Caco-2 (cell line): ENCODE measurements around the gene NHLRC3. TPM values are rescaled to one million over a fixed set of nuclear protein-coding genes. Genes with fewer than 3 reads are reported as not detected.

ENCODE experiments used
- Bru-seq: library from RNA; stranded (reverse); fragments of 400-500 nt; gene quantifications from one replicate; lab custom pipeline; 2021; lab: Mats Ljungman, UMichigan
- BruChase-seq, 2 experiments: library from RNA; stranded (reverse); fragments of 400-500 nt; gene quantifications; one replicate each; lab custom pipeline; 2021; lab: Mats Ljungman, UMichigan
- BruUV-seq: library from RNA; stranded (reverse); fragments of 400-500 nt; replicated peaks from 2 replicates; lab custom pipeline; 2021; lab: Mats Ljungman, UMichigan
- CTCF ChIA-PET: fragments of 300-600 bp; sonication (Branson Sonifier 250); formaldehyde crosslinking; loops from one replicate; lab custom pipeline; 2022; ENCODE audit warnings: antibody characterized with exemption; lab: Charles Lee
- POLR2A ChIA-PET: fragments of 300-600 bp; sonication (Branson Sonifier 250); formaldehyde crosslinking; loops from one replicate; lab custom pipeline; 2022; ENCODE audit warnings: antibody characterized with exemption; lab: Charles Lee
- DNase-seq, 2 experiments: peaks; one replicate each; pipeline versions ENCODE4 v3.0.0 to v3.0.0-alpha.2; 2020 to 2022
- H3K27me3 ChIP-seq: replicated peaks from 2 replicates; pipeline ENCODE4 v1.6.0; 2011; ENCODE audit warnings: low read length; ENCODE audit not compliant: control insufficient read depth, insufficient read depth
- H3K36me3 ChIP-seq: 2 replicates; pipeline ENCODE4 v1.5.1; 2011; ENCODE audit warnings: low read length; ENCODE audit not compliant: control insufficient read depth, insufficient read depth
- H3K4me1 ChIP-seq: fragments of 250-450 bp; sonication (Bioruptor Pico); 2 replicates; pipeline ENCODE4 v1.5.1; 2020; ENCODE audit warnings: mild to moderate bottlenecking
- H3K4me3 ChIP-seq: 2 replicates; pipeline ENCODE4 v1.5.1; 2011; ENCODE audit warnings: low read depth, mild to moderate bottlenecking, control low read depth, low read length
- H3K9me3 ChIP-seq: fragments of 250-450 bp; sonication (Bioruptor Pico); 2 replicates; pipeline ENCODE4 v1.5.1; 2020; ENCODE audit warnings: mild to moderate bottlenecking, moderate library complexity
- H3K27ac Mint-ChIP-seq: one replicate; pipeline ENCODE4 v1.8.0; 2022; ENCODE audit warnings: mixed read lengths; ENCODE audit not compliant: unreplicated experiment
- H3K27me3 Mint-ChIP-seq: one replicate; pipeline ENCODE4 v1.8.0; 2022; ENCODE audit warnings: mixed read lengths; ENCODE audit not compliant: insufficient read depth, unreplicated experiment
- H3K36me3 Mint-ChIP-seq: one replicate; pipeline ENCODE4 v1.8.0; 2022; ENCODE audit warnings: mild to moderate bottlenecking, mixed read lengths; ENCODE audit not compliant: insufficient read depth, unreplicated experiment
- H3K4me1 Mint-ChIP-seq: one replicate; pipeline ENCODE4 v1.8.0; 2022; ENCODE audit warnings: low read depth, mixed read lengths; ENCODE audit not compliant: unreplicated experiment
- H3K4me3 Mint-ChIP-seq: one replicate; pipeline ENCODE4 v1.8.0; 2022; ENCODE audit warnings: mild to moderate bottlenecking, moderate library complexity, mixed read lengths; ENCODE audit not compliant: unreplicated experiment
- H3K9me3 Mint-ChIP-seq: one replicate; pipeline ENCODE4 v1.8.0; 2022; ENCODE audit warnings: mixed read lengths; ENCODE audit not compliant: unreplicated experiment
- intact Hi-C: fragments of 100-400 bp; cut with micrococcal nuclease; formaldehyde crosslinking; loops from one replicate; pipeline ENCODE4 v1.10.0; 2022; ENCODE audit not compliant: unreplicated experiment
- long read RNA-seq: library from polyadenylated mRNA; stranded (forward); transcript quantifications from one replicate; pipeline ENCODE4 v2.0.0, GENCODE V29; 2022
- total RNA-seq: library from RNA; stranded (reverse); gene quantifications from 2 replicates; pipeline ENCODE4 v1.2.3, GENCODE V29; 2022
- TF ChIP-seq, protein P1 (sequence below), 2 experiments: fragments of 200-600 bp in 1 of 2; IDR thresholded peaks; 1 replicate in 1 of 2; 2 replicates in 1 of 2; pipeline versions ENCODE4 v1.5.1 to v1.8.0; 2011 to 2022; ENCODE audit warnings: antibody characterized with exemption in 1 of 2, control low read depth in 1 of 2, inconsistent platforms in 1 of 2, low read depth in 1 of 2, low read length in 1 of 2, mild to moderate bottlenecking in 1 of 2, moderate library complexity in 1 of 2; ENCODE audit not compliant: insufficient read depth in 1 of 2, severe bottlenecking in 1 of 2, unreplicated experiment in 1 of 2

Gene NHLRC3, protein sequence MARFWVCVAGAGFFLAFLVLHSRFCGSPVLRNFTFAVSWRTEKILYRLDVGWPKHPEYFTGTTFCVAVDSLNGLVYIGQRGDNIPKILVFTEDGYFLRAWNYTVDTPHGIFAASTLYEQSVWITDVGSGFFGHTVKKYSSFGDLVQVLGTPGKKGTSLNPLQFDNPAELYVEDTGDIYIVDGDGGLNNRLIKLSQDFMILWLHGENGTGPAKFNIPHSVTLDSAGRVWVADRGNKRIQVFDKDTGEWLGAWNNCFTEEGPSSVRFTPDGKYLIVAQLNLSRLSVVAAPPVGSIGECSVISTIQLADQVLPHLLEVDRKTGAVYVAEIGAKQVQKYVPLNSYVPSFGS
- total RNA-seq: 35.8 and 38.1 TPM in 2 replicates
- Bru-seq, nascent RNA: percentile 93 among the genes with signal in this experiment
- percentile 98 among the genes with signal in this experiment for BruChase-seq, experiment 1, labeled RNA remaining after a 2-hour chase
- BruChase-seq, experiment 2, labeled RNA remaining after a 6-hour chase: percentile 96 among the genes with signal in this experiment
- long read RNA-seq, transcript NHLRC3-202 (7 exons, 3,549 nt): major isoform, 16 of 64 reads
- long read RNA-seq, transcript NHLRC3-204 (2 exons, 3,237 nt): minor isoform, 5 of 64 reads
- long read RNA-seq, transcript NHLRC3-201 (6 exons, 3,275 nt): minor isoform, 15 of 64 reads
- long read RNA-seq, partial matches to known transcripts: 15 of 64 reads
- long read RNA-seq, other reads (novel, unspliced or antisense): 11 of 64 reads

DNA sequence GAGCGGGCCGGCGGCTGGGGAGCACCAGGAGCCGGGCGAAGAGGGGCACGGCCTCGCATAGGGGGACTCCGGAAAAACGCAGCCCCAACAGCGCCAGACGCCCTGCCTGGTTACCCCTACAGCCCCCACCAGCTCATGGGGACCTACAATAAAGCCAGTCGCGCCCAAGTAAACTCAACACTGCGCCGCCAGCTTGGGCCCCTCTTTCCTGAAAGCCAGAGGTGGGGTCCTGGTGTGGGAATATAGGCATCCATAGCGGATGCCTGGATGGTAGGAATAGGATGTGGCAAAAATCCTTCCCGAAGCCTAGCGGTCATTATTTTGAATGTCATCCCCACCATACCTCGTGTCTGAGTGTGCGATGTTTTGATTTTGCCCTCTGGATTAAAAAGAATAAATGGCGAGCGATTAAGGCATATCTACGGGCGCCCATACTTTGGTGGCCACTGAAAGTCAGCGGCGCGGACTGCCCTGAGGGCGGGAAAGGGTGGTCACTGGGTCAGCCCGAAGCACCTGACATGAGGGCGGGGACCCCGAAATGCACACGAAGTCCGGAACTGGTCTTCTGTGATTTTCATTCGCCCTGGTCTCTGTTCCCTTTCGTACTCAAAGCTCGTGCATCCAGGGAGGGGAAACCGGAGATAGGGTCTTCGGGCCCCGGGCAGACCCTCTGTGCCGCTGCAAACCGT lies at the start of gene NHLRC3, which contains the start of gene PROSER1:
NHLRC3 (plus strand) TSS at position 577 of the 689 bp plus-strand sequence. CDS start 184 bp downstream, outside the sequence.
PROSER1 (minus strand) TSS at position 210 of the 689 bp plus-strand sequence. CDS start 847 bp downstream, outside the sequence.
- peak within 1 kb of the TSS; percentile 84 for H3K27ac Mint-ChIP-seq
- POLR2A ChIA-PET: interaction anchor here (0.9 to 2.2 kb wide), 2 partner anchors 14 to 52 kb away, joined by 4 to 11 read pairs; no protein-coding TSS in a partner anchor
- TF ChIP-seq, protein P1, sequence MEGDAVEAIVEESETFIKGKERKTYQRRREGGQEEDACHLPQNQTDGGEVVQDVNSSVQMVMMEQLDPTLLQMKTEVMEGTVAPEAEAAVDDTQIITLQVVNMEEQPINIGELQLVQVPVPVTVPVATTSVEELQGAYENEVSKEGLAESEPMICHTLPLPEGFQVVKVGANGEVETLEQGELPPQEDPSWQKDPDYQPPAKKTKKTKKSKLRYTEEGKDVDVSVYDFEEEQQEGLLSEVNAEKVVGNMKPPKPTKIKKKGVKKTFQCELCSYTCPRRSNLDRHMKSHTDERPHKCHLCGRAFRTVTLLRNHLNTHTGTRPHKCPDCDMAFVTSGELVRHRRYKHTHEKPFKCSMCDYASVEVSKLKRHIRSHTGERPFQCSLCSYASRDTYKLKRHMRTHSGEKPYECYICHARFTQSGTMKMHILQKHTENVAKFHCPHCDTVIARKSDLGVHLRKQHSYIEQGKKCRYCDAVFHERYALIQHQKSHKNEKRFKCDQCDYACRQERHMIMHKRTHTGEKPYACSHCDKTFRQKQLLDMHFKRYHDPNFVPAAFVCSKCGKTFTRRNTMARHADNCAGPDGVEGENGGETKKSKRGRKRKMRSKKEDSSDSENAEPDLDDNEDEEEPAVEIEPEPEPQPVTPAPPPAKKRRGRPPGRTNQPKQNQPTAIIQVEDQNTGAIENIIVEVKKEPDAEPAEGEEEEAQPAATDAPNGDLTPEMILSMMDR (IDR thresholded peaks at IDR 0.05; ENCODE audit: insufficient read depth in 1 of 2, low read depth in 1 of 2, low read length in 1 of 2, severe bottlenecking in 1 of 2, unreplicated experiment in 1 of 2): no peak
- peak within 1 kb of the TSS; percentile 94 for H3K4me3 Mint-ChIP-seq
- DNase-seq: peak; percentile 93 to 97
- no peaks in the 10 kb centered on the region; the same call in 1 of the 2 replicates for H3K36me3 ChIP-seq
- H3K36me3 Mint-ChIP-seq: peaks cover 13% of the 10 kb centered on the region
- peaks cover 10% of the 10 kb centered on the region; the same call in 1 of the 2 replicates for H3K4me1 ChIP-seq
- intact Hi-C loops: loop anchor here (1.0 to 5.0 kb wide), 2 partner anchors 15 to 641 kb away; no protein-coding TSS in a partner anchor
- no TSS peak for BruUV-seq
- no peaks in the 10 kb centered on the region for H3K9me3 ChIP-seq
- CTCF ChIA-PET: interaction anchor here (1.0 to 1.7 kb wide), 5 partner anchors 13 to 578 kb away, joined by 3 to 7 read pairs (median 5); no protein-coding TSS in a partner anchor
- peaks cover 13% of the 10 kb centered on the region for H3K4me1 Mint-ChIP-seq
- no peaks in the 10 kb centered on the region for H3K9me3 Mint-ChIP-seq
- H3K27me3 ChIP-seq: no peaks in the 10 kb centered on the region
- H3K4me3 ChIP-seq: peak within 1 kb of the TSS; percentile 84
- H3K27me3 Mint-ChIP-seq: no peaks in the 10 kb centered on the region

DNA sequence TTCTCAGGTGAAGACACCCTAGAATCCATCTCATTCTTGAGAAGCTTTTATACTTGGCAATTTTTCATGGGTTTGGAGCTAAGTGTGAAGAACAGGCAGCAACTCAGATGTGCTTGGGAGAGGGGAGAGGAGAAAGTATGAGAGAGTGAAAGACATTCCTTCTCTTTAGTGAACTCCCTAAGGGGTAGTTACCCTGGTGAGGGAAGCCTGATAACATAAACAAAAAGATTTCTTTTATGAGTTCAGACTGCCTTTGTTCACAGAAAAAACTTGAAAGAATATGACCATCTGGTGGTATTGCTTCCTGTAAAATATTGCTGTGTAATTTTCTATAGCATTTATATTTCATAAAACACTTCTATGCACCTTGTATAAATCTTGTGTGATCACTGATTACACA lies 47.6 kb upstream of the NHLRC3 start, which contains the start of gene STOML3:
STOML3 (minus strand) TSS at position 139 of the 400 bp plus-strand sequence; CDS start at position 29, 110 bp downstream.
- no peaks in the 10 kb centered on the region for H3K9me3 ChIP-seq
- no TSS peak for BruUV-seq
- H3K36me3 ChIP-seq: no peaks in the 10 kb centered on the region
- H3K4me3 Mint-ChIP-seq: no peak within 1 kb of the TSS
- peaks cover 5% of the 10 kb centered on the region for H3K36me3 Mint-ChIP-seq
- intact Hi-C loops: no loop called here
- DNase-seq: no peak
- ChIA-PET POLR2A (no interaction called here), CTCF (no interaction called here)
- no peaks in the 10 kb centered on the region for H3K9me3 Mint-ChIP-seq
- no peaks in the 10 kb centered on the region for H3K27me3 ChIP-seq
- no peak within 1 kb of the TSS for H3K4me3 ChIP-seq
- no peaks in the 10 kb centered on the region for H3K27me3 Mint-ChIP-seq
- peaks cover 12% of the 10 kb centered on the region for H3K4me1 ChIP-seq
- H3K27ac Mint-ChIP-seq: no peak within 1 kb of the TSS
- TF ChIP-seq, protein P1 (IDR thresholded peaks at IDR 0.05; ENCODE audit: insufficient read depth in 1 of 2, low read depth in 1 of 2, low read length in 1 of 2, severe bottlenecking in 1 of 2, unreplicated experiment in 1 of 2): no peak
- peaks cover 7% of the 10 kb centered on the region for H3K4me1 Mint-ChIP-seq
